Articular chondrocyte of knee joint (primary cell): ENCODE measurements around the gene MAPK1IP1L. TPM values are rescaled to one million over a fixed set of nuclear protein-coding genes. Genes with fewer than 3 reads are reported as not detected.

Experiments
- total RNA-seq: library from RNA; depleted of rRNA; stranded (reverse); fragments of >200 nt; gene quantifications from 2 replicates; pipeline ENCODE4 v1.2.3, GENCODE V29; 2012

The MAPK1IP1L gene
- 57.0 and 64.9 TPM in 2 replicates for total RNA-seq

DNA sequence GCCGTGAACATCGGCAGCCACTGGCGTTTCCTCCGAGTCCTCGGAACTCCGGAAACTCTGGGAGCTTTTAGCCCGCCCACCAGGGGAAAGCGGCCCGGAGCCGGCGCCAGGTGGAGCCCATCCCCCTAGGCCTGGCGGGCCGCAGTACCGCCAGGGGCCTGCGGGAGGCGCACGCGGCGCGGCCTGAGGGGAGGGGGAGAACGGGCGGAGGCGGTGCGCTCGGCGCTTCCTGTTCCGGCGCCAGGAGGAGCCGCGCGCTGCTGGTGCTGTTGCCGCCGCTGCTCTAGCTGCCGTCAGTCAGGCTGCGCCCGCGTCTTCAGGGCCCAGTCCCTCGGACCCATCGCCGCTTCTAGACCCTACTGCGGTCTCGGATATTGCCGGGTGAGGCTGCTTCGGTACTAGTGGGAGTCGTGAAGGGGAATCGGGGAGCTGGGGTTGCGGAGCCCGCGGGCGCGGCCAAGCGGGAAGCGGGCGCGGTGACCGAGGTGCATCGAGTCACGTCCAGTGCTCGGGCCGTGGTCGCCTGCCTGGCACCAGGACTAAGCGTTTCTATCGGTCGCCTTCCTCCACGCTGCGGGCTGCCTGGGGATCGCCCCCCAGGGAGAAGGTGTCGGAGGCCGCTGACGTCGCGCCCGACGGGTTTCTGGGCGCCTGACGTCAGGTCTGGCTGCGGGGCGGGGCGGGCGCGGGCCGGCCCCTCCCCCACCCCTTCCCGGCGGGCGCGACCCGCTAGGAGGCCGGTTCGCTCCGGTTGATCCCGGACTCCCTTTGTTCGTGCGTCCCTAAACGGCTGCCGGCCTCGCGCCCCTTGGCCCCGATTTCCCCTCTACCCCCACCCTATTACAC, at the start of gene MAPK1IP1L:
Gene MAPK1IP1L (plus strand): TSS at position 225 of the 846 bp plus-strand sequence. CDS start 10,037 bp downstream, outside the sequence.

DNA sequence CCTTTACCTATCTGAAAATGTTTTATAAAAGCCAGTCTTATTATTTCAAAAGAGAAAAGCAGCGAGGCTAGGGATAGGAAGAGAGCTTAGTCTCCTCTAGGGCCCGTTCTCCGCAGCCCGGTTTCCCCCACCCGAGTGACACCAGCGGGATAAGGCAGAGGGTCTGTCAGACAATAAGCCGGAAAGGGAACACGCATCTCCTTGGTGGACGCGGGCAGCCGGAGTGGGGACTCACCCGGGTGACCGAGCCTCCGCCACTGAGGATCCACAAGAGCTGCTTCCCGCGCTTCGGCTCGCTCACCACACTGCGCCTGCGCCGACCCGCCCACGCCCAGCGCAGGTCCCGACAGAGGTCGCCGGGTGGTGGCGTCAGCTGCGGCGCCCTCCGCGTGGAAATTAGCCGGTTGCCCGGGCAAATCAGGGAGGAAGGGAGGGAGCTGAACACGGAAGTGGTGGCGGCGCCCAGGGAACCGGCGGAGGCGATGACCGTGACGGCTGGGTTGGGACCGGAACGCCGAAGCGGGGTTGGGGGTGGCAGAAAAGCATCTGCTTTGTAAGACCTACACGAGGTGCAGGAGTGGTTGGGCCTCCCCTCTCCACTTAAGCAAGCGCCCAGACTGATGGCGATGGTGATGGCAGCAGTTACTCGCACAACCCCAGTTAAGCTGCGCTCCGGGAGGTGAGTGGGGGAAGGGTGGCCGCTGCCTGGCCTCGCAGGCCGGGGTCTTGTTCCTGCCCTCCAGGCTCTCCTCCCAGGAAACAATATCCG, 24.5 kb upstream of the MAPK1IP1L start, which contains the start of the genes SOCS4 and WDHD1:
Gene SOCS4 (plus strand): TSS at position 444 of the 769 bp plus-strand sequence. CDS start 15,806 bp downstream, outside the sequence.
Gene WDHD1 (minus strand): TSS at position 307 of the 769 bp plus-strand sequence. CDS start 312 bp downstream, outside the sequence.

Other genes starting within 250 kb of the MAPK1IP1L start
- gene GCH1, start 148.8 kb upstream of the MAPK1IP1L start, total RNA-seq: 5.5 and 6.9 TPM in 2 replicates
- gene WDHD1, start 24.5 kb upstream of the MAPK1IP1L start, total RNA-seq: 9.8 and 14.3 TPM in 2 replicates
- 20.0 and 24.9 TPM in 2 replicates for gene SOCS4, start 24.4 kb upstream of the MAPK1IP1L start, total RNA-seq
- 270 and 328 TPM in 2 replicates for gene LGALS3, start 77.6 kb downstream of the MAPK1IP1L start, total RNA-seq
- gene DLGAP5, start 139.9 kb downstream of the MAPK1IP1L start, total RNA-seq: 21.4 and 27.6 TPM in 2 replicates
- 19.2 and 23.1 TPM in 2 replicates for gene FBXO34, start 219.8 kb downstream of the MAPK1IP1L start, total RNA-seq